ENCODE data around the gene STAC3. TPM values are rescaled to one million over a fixed set of nuclear protein-coding genes. Genes with fewer than 3 reads are reported as not detected.

STAC3 gene
- total RNA-seq, 1 donor from 2014 or later = 12.1 TPM

GRCh38 chr12:57235728-57236131, 15.3 kb downstream of the STAC3 start:
- Mint-ChIP-seq H3K36me3 (ENCODE audit: unreplicated experiment) (no peaks in the 10 kb centered on the region), H3K4me3 (ENCODE audit: unreplicated experiment) (peak overlapping the region; percentile 52)

GRCh38 chr12:57235017-57235727, 15.8 kb downstream of the STAC3 start:
- H3K4me3 Mint-ChIP-seq (ENCODE audit: unreplicated experiment) = peak overlapping the region; percentile 52
- H3K9me3 Mint-ChIP-seq (ENCODE audit: unreplicated experiment) = peaks cover 33% of the 10 kb centered on the region
- H3K4me1 Mint-ChIP-seq (ENCODE audit: low read depth, unreplicated experiment) = peaks cover 29% of the 10 kb centered on the region
- peaks cover 38% of the 10 kb centered on the region for H3K27me3 Mint-ChIP-seq (ENCODE audit: unreplicated experiment)
- no peaks in the 10 kb centered on the region for H3K36me3 Mint-ChIP-seq (ENCODE audit: unreplicated experiment)
- H3K27ac Mint-ChIP-seq (ENCODE audit: unreplicated experiment) = peak overlapping the region; percentile 17
- no peak for TF ChIP-seq CTCF (IDR thresholded peaks at IDR 0.05; ENCODE audit: partially characterized antibody, unreplicated experiment)
- no peak for DNase-seq

More at GRCh38 chr12:57235728-57236131, 15.3 kb downstream of the STAC3 start:
- no peak overlapping the region for H3K27ac Mint-ChIP-seq (ENCODE audit: unreplicated experiment)
- no peak for TF ChIP-seq CTCF (IDR thresholded peaks at IDR 0.05; ENCODE audit: partially characterized antibody, unreplicated experiment)
- H3K9me3 Mint-ChIP-seq (ENCODE audit: unreplicated experiment) = peaks cover 34% of the 10 kb centered on the region
- H3K27me3 Mint-ChIP-seq (ENCODE audit: unreplicated experiment) = peaks cover 38% of the 10 kb centered on the region
- peaks cover 30% of the 10 kb centered on the region for H3K4me1 Mint-ChIP-seq (ENCODE audit: low read depth, unreplicated experiment)
- DNase-seq = no peak

- Mint-ChIP-seq H3K27me3 (ENCODE audit: unreplicated experiment) (peaks cover 37% of the 10 kb centered on the region), H3K36me3 (ENCODE audit: unreplicated experiment) (no peaks in the 10 kb centered on the region), H3K4me3 (ENCODE audit: unreplicated experiment) (peak overlapping the region; percentile 53), H3K27ac (ENCODE audit: unreplicated experiment) (no peak overlapping the region), H3K9me3 (ENCODE audit: unreplicated experiment) (peaks cover 34% of the 10 kb centered on the region), H3K4me1 (ENCODE audit: low read depth, unreplicated experiment) (peaks cover 28% of the 10 kb centered on the region)
- no peak for DNase-seq
- TF ChIP-seq CTCF (IDR thresholded peaks at IDR 0.05; ENCODE audit: partially characterized antibody, unreplicated experiment) = no peak
Observed at GRCh38 chr12:57234571-57235016, 16.4 kb downstream of the STAC3 start.

GRCh38 chr12:57234233-57234570, 16.8 kb downstream of the STAC3 start:
- Mint-ChIP-seq H3K9me3 (ENCODE audit: unreplicated experiment) (peaks cover 34% of the 10 kb centered on the region), H3K4me3 (ENCODE audit: unreplicated experiment) (peak overlapping the region; percentile 53), H3K4me1 (ENCODE audit: low read depth, unreplicated experiment) (peaks cover 28% of the 10 kb centered on the region), H3K27ac (ENCODE audit: unreplicated experiment) (no peak overlapping the region), H3K36me3 (ENCODE audit: unreplicated experiment) (no peaks in the 10 kb centered on the region), H3K27me3 (ENCODE audit: unreplicated experiment) (peaks cover 38% of the 10 kb centered on the region)
- TF ChIP-seq CTCF (IDR thresholded peaks at IDR 0.05; ENCODE audit: partially characterized antibody, unreplicated experiment) = no peak
- DNase-seq = no peak
